ENCODE data around the gene PTGDR2. TPM values are rescaled to one million over a fixed set of nuclear protein-coding genes. Genes with fewer than 3 reads are reported as not detected.

The PTGDR2 gene
- total and polyA plus RNA-seq, 4 donors: 0.13 to 0.23 (median 0.17) TPM

DNA sequence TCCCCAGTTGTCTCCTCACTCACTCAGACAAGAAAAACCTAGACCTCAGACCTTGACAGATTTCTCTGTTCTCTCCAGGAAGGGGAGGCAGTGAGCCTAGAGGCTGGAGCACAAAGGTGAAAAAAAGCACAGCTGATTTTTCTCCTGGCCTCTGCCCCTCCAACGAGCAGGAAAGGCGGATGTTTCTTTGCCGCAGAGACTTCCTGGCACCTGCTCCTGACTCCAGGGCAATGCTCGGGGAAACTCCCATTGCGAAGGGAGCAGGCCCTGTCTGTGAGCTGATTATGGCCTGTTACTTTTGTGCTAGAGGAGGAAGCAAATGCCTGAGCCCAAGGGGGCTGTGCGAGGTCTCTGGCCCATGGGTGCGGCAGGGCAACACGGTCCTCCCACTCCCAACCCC, 45.2 kb downstream of the PTGDR2 start:
- Histone ChIP-seq H3K9ac (ENCODE audit: insufficient read depth in 1 of 2, low read length in 2 of 2) (no peak overlapping the region), H3K4me3 (no peak overlapping the region), H3K36me3 (ENCODE audit: control insufficient read depth in 4 of 4, insufficient read depth in 4 of 4, low read length in 4 of 4) (no peaks in the 10 kb centered on the region), H3K27ac (ENCODE audit: low read depth in 1 of 2, low read length in 1 of 2) (no peak overlapping the region), H3K9me3 (ENCODE audit: control insufficient read depth in 4 of 4, insufficient read depth in 3 of 4, low read length in 3 of 4) (no peaks in the 10 kb centered on the region), H3K27me3 (ENCODE audit: control insufficient read depth in 3 of 3, insufficient read depth in 3 of 3, low read length in 2 of 3) (peaks cover 0 to 9% (median 0%) of the 10 kb centered on the region in 3 donors), H3K4me1 (ENCODE audit: control insufficient read depth in 5 of 5, insufficient read depth in 5 of 5, low read length in 5 of 5) (peaks cover 0 to 8% (median 0%) of the 10 kb centered on the region in 5 donors)
- ATAC-seq (ENCODE audit: insufficient read depth, low FRiP score): no peak
- DNase-seq: peak in 2 of 3 donors; percentile 9 to 30
- WGBS, 2 donors: 37 to 40% methylated on average over 8 of the region's 8 CpGs
- TF ChIP-seq, protein P1, sequence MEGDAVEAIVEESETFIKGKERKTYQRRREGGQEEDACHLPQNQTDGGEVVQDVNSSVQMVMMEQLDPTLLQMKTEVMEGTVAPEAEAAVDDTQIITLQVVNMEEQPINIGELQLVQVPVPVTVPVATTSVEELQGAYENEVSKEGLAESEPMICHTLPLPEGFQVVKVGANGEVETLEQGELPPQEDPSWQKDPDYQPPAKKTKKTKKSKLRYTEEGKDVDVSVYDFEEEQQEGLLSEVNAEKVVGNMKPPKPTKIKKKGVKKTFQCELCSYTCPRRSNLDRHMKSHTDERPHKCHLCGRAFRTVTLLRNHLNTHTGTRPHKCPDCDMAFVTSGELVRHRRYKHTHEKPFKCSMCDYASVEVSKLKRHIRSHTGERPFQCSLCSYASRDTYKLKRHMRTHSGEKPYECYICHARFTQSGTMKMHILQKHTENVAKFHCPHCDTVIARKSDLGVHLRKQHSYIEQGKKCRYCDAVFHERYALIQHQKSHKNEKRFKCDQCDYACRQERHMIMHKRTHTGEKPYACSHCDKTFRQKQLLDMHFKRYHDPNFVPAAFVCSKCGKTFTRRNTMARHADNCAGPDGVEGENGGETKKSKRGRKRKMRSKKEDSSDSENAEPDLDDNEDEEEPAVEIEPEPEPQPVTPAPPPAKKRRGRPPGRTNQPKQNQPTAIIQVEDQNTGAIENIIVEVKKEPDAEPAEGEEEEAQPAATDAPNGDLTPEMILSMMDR (IDR thresholded peaks at IDR 0.05; ENCODE audit: control extremely low read depth, extremely low read depth): no peak

DNA sequence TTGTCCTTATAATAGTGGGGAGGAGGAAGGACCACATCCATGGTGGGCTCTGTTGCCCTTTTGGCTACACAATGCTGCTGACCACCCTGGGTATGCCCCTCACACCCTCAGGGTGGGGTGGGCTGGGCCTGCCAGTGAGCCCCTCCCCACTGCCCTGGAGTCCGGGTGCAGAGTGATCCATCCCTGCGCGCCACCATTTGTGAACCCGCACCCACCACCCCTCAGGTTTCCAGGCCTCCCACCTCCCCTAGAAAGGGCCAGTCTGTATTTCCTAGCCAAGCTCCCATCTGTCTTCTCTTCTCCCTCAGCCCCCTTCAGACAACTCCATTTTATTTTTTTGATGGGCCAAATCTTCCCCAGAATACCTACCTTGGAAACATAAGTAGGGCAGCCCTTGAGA, 45.6 kb downstream of the PTGDR2 start:
- TF ChIP-seq, protein P1 (IDR thresholded peaks at IDR 0.05; ENCODE audit: control extremely low read depth, extremely low read depth): no peak
- Histone ChIP-seq H3K9me3 (ENCODE audit: control insufficient read depth in 4 of 4, insufficient read depth in 3 of 4, low read length in 3 of 4) (no peaks in the 10 kb centered on the region), H3K4me1 (ENCODE audit: control insufficient read depth in 5 of 5, insufficient read depth in 5 of 5, low read length in 5 of 5) (peaks cover 0 to 8% (median 0%) of the 10 kb centered on the region in 5 donors), H3K27me3 (ENCODE audit: control insufficient read depth in 3 of 3, insufficient read depth in 3 of 3, low read length in 2 of 3) (peaks cover 0 to 9% (median 0%) of the 10 kb centered on the region in 3 donors), H3K9ac (ENCODE audit: insufficient read depth in 1 of 2, low read length in 2 of 2) (no peak overlapping the region), H3K27ac (ENCODE audit: low read depth in 1 of 2, low read length in 1 of 2) (no peak overlapping the region), H3K4me3 (no peak overlapping the region), H3K36me3 (ENCODE audit: control insufficient read depth in 4 of 4, insufficient read depth in 4 of 4, low read length in 4 of 4) (no peaks in the 10 kb centered on the region)
- DNase-seq (no peak), ATAC-seq (ENCODE audit: insufficient read depth, low FRiP score) (no peak)
- 96 to 100% methylated on average over 4 of the region's 4 CpGs for WGBS, 2 donors

DNA sequence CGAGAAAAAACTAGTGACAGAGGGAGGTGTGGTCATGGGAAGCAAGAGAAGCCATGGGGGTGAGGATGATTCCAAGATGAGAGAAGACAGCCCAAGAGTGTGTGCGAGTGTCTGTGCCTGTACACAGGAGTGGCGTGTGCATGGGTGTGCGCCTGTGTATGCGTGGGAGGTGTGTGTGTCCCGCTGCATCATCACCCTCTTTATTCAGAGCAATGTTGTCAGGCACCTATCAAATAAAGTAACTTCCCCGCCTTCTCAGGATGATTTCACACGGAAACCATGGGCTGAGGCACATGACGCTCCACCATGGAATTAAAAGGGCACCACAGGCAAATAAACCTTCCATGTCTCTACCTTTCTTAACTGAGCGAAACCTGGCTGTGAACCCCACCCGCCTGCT, 46.1 kb downstream of the PTGDR2 start:
- TF ChIP-seq, protein P1 (IDR thresholded peaks at IDR 0.05; ENCODE audit: control extremely low read depth, extremely low read depth): no peak
- Histone ChIP-seq H3K36me3 (ENCODE audit: control insufficient read depth in 4 of 4, insufficient read depth in 4 of 4, low read length in 4 of 4) (no peaks in the 10 kb centered on the region), H3K4me1 (ENCODE audit: control insufficient read depth in 5 of 5, insufficient read depth in 5 of 5, low read length in 5 of 5) (peaks cover 0 to 8% (median 0%) of the 10 kb centered on the region in 5 donors), H3K9me3 (ENCODE audit: control insufficient read depth in 4 of 4, insufficient read depth in 3 of 4, low read length in 3 of 4) (no peaks in the 10 kb centered on the region), H3K27me3 (ENCODE audit: control insufficient read depth in 3 of 3, insufficient read depth in 3 of 3, low read length in 2 of 3) (peaks cover 0 to 9% (median 0%) of the 10 kb centered on the region in 3 donors), H3K4me3 (no peak overlapping the region), H3K9ac (ENCODE audit: insufficient read depth in 1 of 2, low read length in 2 of 2) (no peak overlapping the region), H3K27ac (ENCODE audit: low read depth in 1 of 2, low read length in 1 of 2) (no peak overlapping the region)
- no peak for ATAC-seq (ENCODE audit: insufficient read depth, low FRiP score)
- DNase-seq: no peak
- WGBS, 2 donors: 85 to 90% methylated on average over 11 of the region's 11 CpGs

DNA sequence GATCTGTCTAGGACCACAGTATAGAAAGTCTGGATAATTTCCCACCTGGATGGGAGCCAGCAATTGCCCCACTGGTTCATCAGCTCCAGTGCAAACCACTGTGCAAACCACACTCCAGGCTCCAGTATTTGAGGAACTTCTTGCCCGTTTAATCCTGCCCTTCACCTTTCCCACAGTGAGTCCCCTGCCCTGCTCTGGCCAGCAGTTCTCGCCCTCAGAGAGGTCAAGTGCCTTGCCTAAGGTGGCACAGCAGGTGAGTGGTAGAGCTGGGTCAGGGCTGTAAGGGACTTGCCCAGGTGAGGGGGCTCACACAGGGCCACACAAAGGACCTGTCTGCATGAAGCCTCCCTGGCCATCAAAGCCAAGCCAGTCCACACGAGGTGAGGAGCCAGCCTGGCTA, 46.5 kb downstream of the PTGDR2 start:
- ATAC-seq (ENCODE audit: insufficient read depth, low FRiP score): no peak
- H3K4me3 ChIP-seq: no peak overlapping the region

More for the DNA sequence above, 46.5 kb downstream of the PTGDR2 start:
- TF ChIP-seq, protein P1 (IDR thresholded peaks at IDR 0.05; ENCODE audit: control extremely low read depth, extremely low read depth): no peak
- H3K36me3 ChIP-seq (ENCODE audit: control insufficient read depth in 4 of 4, insufficient read depth in 4 of 4, low read length in 4 of 4): no peaks in the 10 kb centered on the region
- H3K9me3 ChIP-seq (ENCODE audit: control insufficient read depth in 4 of 4, insufficient read depth in 3 of 4, low read length in 3 of 4): no peaks in the 10 kb centered on the region
- no peak overlapping the region for H3K9ac ChIP-seq (ENCODE audit: insufficient read depth in 1 of 2, low read length in 2 of 2)
- H3K27ac ChIP-seq (ENCODE audit: low read depth in 1 of 2, low read length in 1 of 2): no peak overlapping the region
- no peak for DNase-seq
- peaks cover 0 to 9% (median 0%) of the 10 kb centered on the region in 3 donors for H3K27me3 ChIP-seq (ENCODE audit: control insufficient read depth in 3 of 3, insufficient read depth in 3 of 3, low read length in 2 of 3)
- H3K4me1 ChIP-seq (ENCODE audit: control insufficient read depth in 5 of 5, insufficient read depth in 5 of 5, low read length in 5 of 5): peaks cover 0 to 8% (median 0%) of the 10 kb centered on the region in 5 donors
- 57 to 61% methylated on average over 3 of the region's 3 CpGs for WGBS, 2 donors
